HepG2 (cell line): ENCODE results near the gene IQGAP3. TPM values are rescaled to one million over a fixed set of nuclear protein-coding genes. Genes with fewer than 3 reads are reported as not detected.

Source experiments
- ATAC-seq: fragments of 200-7000 bp; cut with Tn5 transposase; 3 replicates; pipeline ENCODE4 v1.9.1; 2020; ENCODE audit warnings: mild to moderate bottlenecking, moderate library complexity
- BruUV-seq: library from RNA; stranded (reverse); fragments of 400-500 nt; replicated peaks from 2 replicates; lab custom pipeline; 2021; lab: Mats Ljungman, UMichigan
- CTCF ChIA-PET: fragments of 300-600 bp; formaldehyde crosslinking; extraction: SDS; loops from one replicate; lab custom pipeline; 2021; ENCODE audit warnings: low total read pairs, inconsistent platforms, low intra/inter-chr PET ratio; lab: Yijun Ruan, JAX
- POLR2A ChIA-PET: fragments of 350-600 bp; sonication (Branson Sonifier 250); formaldehyde crosslinking; loops from one replicate; lab custom pipeline; 2020; ENCODE audit warnings: antibody characterized with exemption, inconsistent platforms; lab: Yijun Ruan, JAX
- DNase-seq: peaks from one replicate; pipeline ENCODE4 v3.0.0-alpha.2; 2015; ENCODE audit warnings: low spot score
- FAIRE-seq: peaks from 3 replicates; lab custom pipeline; 2011; peaks lifted over from hg19 to GRCh38; lab: Jason Lieb, UNC
- H2AFZ ChIP-seq: one replicate; pipeline ENCODE4 v1.6.1; 2011; ENCODE audit warnings: low read length, inconsistent platforms
- H3K27ac ChIP-seq: fragments of 300-600 bp; 3 replicates; pipeline ENCODE4 v1.8.0; 2011; ENCODE audit warnings: mixed run types, mild to moderate bottlenecking, mixed read lengths, low read length, inconsistent platforms; ENCODE audit not compliant: insufficient read depth; ENCODE audit errors: extremely low read length
- H3K27me3 ChIP-seq, 2 experiments: fragments of 200-600 bp in 1 of 2; 2 replicates in 1 of 2; 3 replicates in 1 of 2; pipeline versions ENCODE4 v1.6.0 to v1.8.0; 2011; ENCODE audit warnings: low read length in 2 of 2, mild to moderate bottlenecking in 2 of 2, moderate library complexity in 2 of 2, inconsistent platforms in 1 of 2; ENCODE audit not compliant: insufficient read depth in 2 of 2, control insufficient read depth in 1 of 2
- H3K36me3 ChIP-seq, 2 experiments: fragments of 200-600 bp in 1 of 2; replicated peaks in 1 of 2; 2 replicates in 1 of 2; 3 replicates in 1 of 2; pipeline versions ENCODE4 v1.5.1 to v1.8.0; 2011; ENCODE audit warnings: low read length in 2 of 2, inconsistent platforms in 1 of 2; ENCODE audit not compliant: insufficient read depth in 2 of 2, control insufficient read depth in 1 of 2
- H3K4me1 ChIP-seq: 2 replicates; pipeline ENCODE4 v1.5.1; 2012; ENCODE audit warnings: low read length, inconsistent platforms; ENCODE audit not compliant: insufficient read depth
- H3K4me2 ChIP-seq: 2 replicates; pipeline ENCODE4 v1.6.0; 2011; ENCODE audit warnings: low read depth, low read length, inconsistent platforms
- H3K4me3 ChIP-seq, 3 experiments: fragments of 200-600 bp in 1 of 3; sonication (generic), shearing (Covaris generic) in 1 of 3; replicated peaks in 1 of 3; 2 replicates each; pipeline ENCODE4 v1.5.1; 2011 to 2016; ENCODE audit warnings: low read length in 3 of 3, inconsistent platforms in 2 of 3, low read depth in 2 of 3, mild to moderate bottlenecking in 2 of 3, control low read depth in 1 of 3, mixed read lengths in 1 of 3; ENCODE audit not compliant: insufficient read depth in 1 of 3
- H3K79me2 ChIP-seq: one replicate; pipeline ENCODE4 v1.6.1; 2011; ENCODE audit warnings: low read length, inconsistent platforms; ENCODE audit not compliant: insufficient read depth
- H3K9ac ChIP-seq: 2 replicates; pipeline ENCODE4 v1.6.0; 2011; ENCODE audit warnings: mild to moderate bottlenecking, low read depth, low read length, inconsistent platforms; ENCODE audit not compliant: insufficient read depth
- H3K9me3 ChIP-seq: 2 replicates; pipeline ENCODE4 v1.5.1; 2012; ENCODE audit warnings: mild to moderate bottlenecking, low read length
- H4K20me1 ChIP-seq: 2 replicates; pipeline ENCODE4 v1.6.0; 2011; ENCODE audit warnings: inconsistent platforms, mild to moderate bottlenecking, low read length, moderate library complexity; ENCODE audit not compliant: insufficient read depth
- ARNTL ChIP-seq: sonication (generic); formaldehyde crosslinking; IDR thresholded peaks from 2 replicates; pipeline ENCODE4 v1.4.0; 2020; ENCODE audit warnings: mild to moderate bottlenecking, missing genetic modification reagents
- BCL3 ChIP-seq: sonication (generic); formaldehyde crosslinking; IDR thresholded peaks from 2 replicates; pipeline ENCODE4 v1.5.1; 2020; ENCODE audit warnings: mild to moderate bottlenecking, missing genetic modification reagents, moderate library complexity
- E2F5 ChIP-seq: sonication (generic); formaldehyde crosslinking; conservative IDR thresholded peaks from 2 replicates; pipeline ENCODE4 v1.4.0; 2020; ENCODE audit warnings: missing genetic modification reagents
- FOSL2 ChIP-seq: sonication (generic); formaldehyde crosslinking; IDR thresholded peaks from 2 replicates; pipeline ENCODE4 v1.4.0; 2020; ENCODE audit warnings: missing genetic modification reagents
- FOXO1 ChIP-seq: sonication (generic); formaldehyde crosslinking; IDR thresholded peaks from 2 replicates; pipeline ENCODE4 v1.4.0; 2020; ENCODE audit warnings: missing genetic modification reagents
- FOXP4 ChIP-seq: sonication (generic); formaldehyde crosslinking; IDR thresholded peaks from 2 replicates; pipeline ENCODE4 v1.4.0; 2020; ENCODE audit warnings: missing genetic modification reagents
- GABPA ChIP-seq, 2 experiments: IDR thresholded peaks; 2 replicates each; pipeline ENCODE4 v1.6.1; 2011 to 2016; ENCODE audit warnings: low read depth in 2 of 2, low read length in 1 of 2, missing biosample characterization in 1 of 2, missing genetic modification characterization in 1 of 2
- MAX ChIP-seq: IDR thresholded peaks from 2 replicates; pipeline ENCODE4 v1.6.1; 2012; ENCODE audit warnings: inconsistent platforms
- NFYB ChIP-seq: sonication (generic); formaldehyde crosslinking; IDR thresholded peaks from 2 replicates; pipeline ENCODE4 v1.4.0; 2020; ENCODE audit warnings: missing genetic modification reagents
- TEAD3 ChIP-seq: optimal IDR thresholded peaks from 2 replicates; pipeline ENCODE3; 2016; ENCODE audit warnings: borderline replicate concordance
- TERF1 ChIP-seq: sonication (generic); formaldehyde crosslinking; IDR thresholded peaks from 2 replicates; pipeline ENCODE4 v1.8.0; 2022; ENCODE audit warnings: mild to moderate bottlenecking, missing genetic modification reagents, moderate library complexity
- TOPORS ChIP-seq: sonication (generic); formaldehyde crosslinking; IDR thresholded peaks from 2 replicates; pipeline ENCODE4 v1.8.0; 2023; ENCODE audit warnings: mild to moderate bottlenecking, missing genetic modification reagents
- ZNF556 ChIP-seq: sonication (generic); formaldehyde crosslinking; IDR thresholded peaks from 2 replicates; pipeline ENCODE4 v1.4.0; 2020; ENCODE audit warnings: mild to moderate bottlenecking, missing genetic modification reagents, borderline replicate concordance
- ZNF652 ChIP-seq: IDR thresholded peaks from 2 replicates; pipeline ENCODE4 v1.6.1; 2016; ENCODE audit warnings: low read depth, borderline replicate concordance
- ZSCAN22 ChIP-seq: sonication (generic); formaldehyde crosslinking; IDR thresholded peaks from 2 replicates; pipeline ENCODE4 v1.4.0; 2020; ENCODE audit warnings: mild to moderate bottlenecking, missing genetic modification reagents
- WGBS: methylation state at CpG from one replicate; pipeline ENCODE4 v1.1.6; 2017; ENCODE audit warnings: low lambda C conversion rate; 5-methylcytosine and 5-hydroxymethylcytosine counted together
- in situ Hi-C: cut with HindIII; loops from 2 replicates; pipeline ENCODE4 v1.10.0; 2017; ENCODE audit warnings: low pct_unique_long_range_greater_than_20kb; ENCODE audit not compliant: extremely low pct_ligation_motif_present
- intact Hi-C: fragments of 100-400 bp; cut with micrococcal nuclease; formaldehyde crosslinking; loops from one replicate; pipeline ENCODE4 v1.10.0; 2022; ENCODE audit not compliant: unreplicated experiment
- polyA plus RNA-seq, 8 experiments: library from polyadenylated mRNA; depleted of rRNA in 3 of 8; stranded (reverse) in 7 of 8; unstranded in 1 of 8; fragments of >200 nt; fragmentation: Illumina TruSeq in 4 of 8; extraction: Trizol in 4 of 8; gene quantifications; 2 replicates each; pipeline versions ENCODE4 v1.2.1 to v1.2.3, GENCODE V29; 2011 to 2016; ENCODE audit warnings: low read depth in 4 of 8, missing spikeins in 1 of 8, mixed read lengths in 1 of 8; ENCODE audit not compliant: insufficient read depth in 1 of 8
- total RNA-seq, 5 experiments: library from RNA; depleted of rRNA; stranded (reverse); fragments of >200 nt; fragmentation: Illumina TruSeq; extraction: Trizol; gene quantifications; 2 replicates each; pipeline ENCODE4 v1.2.3, GENCODE V29; 2016; ENCODE audit warnings: low read depth in 1 of 5

IQGAP3 gene
- total and polyA plus RNA-seq, 2 of the 13 experiments (the other 11 are each of a cell fraction or from before 2014, with no cell fraction given): 13.5 to 14.1 TPM

- TF ChIP-seq TERF1 (CRISPR knock-in tag): no peak
- no peak for TF ChIP-seq TOPORS (CRISPR knock-in tag)
- no peak for TF ChIP-seq FOXP4 (CRISPR knock-in tag)
- no peak for TF ChIP-seq NFYB (CRISPR knock-in tag)
- TF ChIP-seq ZNF556 (CRISPR knock-in tag): no peak
- TF ChIP-seq ARNTL (CRISPR knock-in tag): no peak
These were observed 94.7 kb downstream of the IQGAP3 start (continued) for GRCh38 chr1:156477526-156478249.

GRCh38 chr1:156476501-156477298, 95.7 kb downstream of the IQGAP3 start:
- CTCF ChIA-PET: no interaction called here
- Histone ChIP-seq H3K4me3 (no peak overlapping the region), H3K36me3 (peaks cover 31 to 58% of the 10 kb centered on the region in 2 experiments; a peak in 4 of 5 replicates), H3K27me3 (no peaks in the 10 kb centered on the region), H3K4me1 (peaks cover 57% of the 10 kb centered on the region), H4K20me1 (no peaks in the 10 kb centered on the region), H3K4me2 (no peak overlapping the region), H3K79me2 (no peaks in the 10 kb centered on the region), H2AFZ (no peak overlapping the region), H3K9me3 (no peaks in the 10 kb centered on the region), H3K9ac (no peak overlapping the region), H3K27ac (peak overlapping the region; percentile 25)
- no TSS peak for BruUV-seq
- DNase-seq: peak; percentile 45
- intact Hi-C loops (no loop called here), in situ Hi-C loops (no loop called here)
- 81% methylated on average over 7 of the region's 8 CpGs for WGBS
- FAIRE-seq: no peak
- POLR2A ChIA-PET: interaction anchor here (1.4 to 1.6 kb wide), 3 partner anchors 20 to 25 kb away, joined by 3 to 7 read pairs (median 4); partner anchors contain the start of gene MEF2D
- no peak for ATAC-seq
- TF ChIP-seq E2F5 (CRISPR knock-in tag): no peak
- no peak for TF ChIP-seq BCL3
- no peak for TF ChIP-seq FOXO1 (CRISPR knock-in tag)
- TF ChIP-seq GABPA (IDR thresholded peaks at IDR 0.05; ENCODE audit: low read depth, low read length): no peak
- TF ChIP-seq GABPA (CRISPR knock-in tag; IDR thresholded peaks at IDR 0.05; ENCODE audit: low read depth): no peak
- no peak for TF ChIP-seq ZSCAN22
- TF ChIP-seq FOSL2: peak; percentile 83
- peak; percentile 79 for TF ChIP-seq ZNF652
- TF ChIP-seq TEAD3: no peak
- TF ChIP-seq MAX: no peak
